Measurements from ENCODE around the gene TCEAL1. TPM values are rescaled to one million over a fixed set of nuclear protein-coding genes. Genes with fewer than 3 reads are reported as not detected.
A peak's percentile ranks its signal among the peaks of the same experiment; 100 is the strongest.

The TCEAL1 gene
- total and polyA plus RNA-seq, 2 donors = 14.9 to 55.7 TPM

- WGBS = 1% methylated on average over 59 of the region's 59 CpGs
- Histone ChIP-seq H3K27me3 (ENCODE audit: control insufficient read depth in 2 of 2, insufficient read depth in 1 of 2, low read length in 1 of 2) (peaks cover 0 to 17% of the 10 kb centered on the region in 2 donors), H3K4me3 (ENCODE audit: low read length in 2 of 2) (peak within 1 kb of the TSS; percentile 46 to 60), H3K9me3 (ENCODE audit: control insufficient read depth in 2 of 2, insufficient read depth in 1 of 2, low read length in 1 of 2) (no peaks in the 10 kb centered on the region), H3K4me1 (ENCODE audit: control insufficient read depth in 2 of 2, insufficient read depth in 2 of 2, low read length in 2 of 2) (peaks cover 0 to 3% of the 10 kb centered on the region in 2 donors), H3K27ac (ENCODE audit: low read depth in 1 of 2, low read length in 1 of 2) (peak within 1 kb of the TSS in 1 of 2 donors; percentile 70), H3K36me3 (ENCODE audit: control insufficient read depth in 2 of 2, insufficient read depth in 2 of 2, low read length in 1 of 2) (no peaks in the 10 kb centered on the region)
- DNase-seq (ENCODE audit: low read depth in 6 of 9, low spot score in 9 of 9) = peak in 2 of 9 donors; percentile 5 to 7
Observed at GRCh38 chrX:103607364-103608305, 21.1 kb upstream of the TCEAL1 start, which contains the start of gene TCEAL3. TSS of gene TCEAL3 (plus strand) at chrX:103607963. CDS start at chrX:103609065, 1,102 bp downstream.

GRCh38 chrX:103608306-103608963 is 20.3 kb upstream of the TCEAL1 start:
- Histone ChIP-seq H3K4me1 (ENCODE audit: control insufficient read depth in 2 of 2, insufficient read depth in 2 of 2, low read length in 2 of 2) (peaks cover 0 to 3% of the 10 kb centered on the region in 2 donors), H3K27ac (ENCODE audit: low read depth in 1 of 2, low read length in 1 of 2) (peak overlapping the region in 1 of 2 donors; percentile 70), H3K27me3 (ENCODE audit: control insufficient read depth in 2 of 2, insufficient read depth in 1 of 2, low read length in 1 of 2) (peaks cover 0 to 17% of the 10 kb centered on the region in 2 donors), H3K36me3 (ENCODE audit: control insufficient read depth in 2 of 2, insufficient read depth in 2 of 2, low read length in 1 of 2) (no peaks in the 10 kb centered on the region), H3K9me3 (ENCODE audit: control insufficient read depth in 2 of 2, insufficient read depth in 1 of 2, low read length in 1 of 2) (no peaks in the 10 kb centered on the region), H3K4me3 (ENCODE audit: low read length in 2 of 2) (peak overlapping the region; percentile 46 to 60)
- DNase-seq (ENCODE audit: low read depth in 6 of 9, low spot score in 9 of 9) = no peak
- WGBS = 14% methylated on average over 21 of the region's 21 CpGs

- H3K4me1 ChIP-seq (ENCODE audit: control insufficient read depth in 2 of 2, insufficient read depth in 2 of 2, low read length in 2 of 2) = peaks cover 0 to 3% of the 10 kb centered on the region in 2 donors
- WGBS = 97% methylated on average over 1 of the region's 1 CpG
- no peak overlapping the region for H3K4me3 ChIP-seq (ENCODE audit: low read length in 2 of 2)
- peaks cover 0 to 17% of the 10 kb centered on the region in 2 donors for H3K27me3 ChIP-seq (ENCODE audit: control insufficient read depth in 2 of 2, insufficient read depth in 1 of 2, low read length in 1 of 2)
- H3K36me3 ChIP-seq (ENCODE audit: control insufficient read depth in 2 of 2, insufficient read depth in 2 of 2, low read length in 1 of 2) = no peaks in the 10 kb centered on the region
- DNase-seq (ENCODE audit: low read depth in 6 of 9, low spot score in 9 of 9) = no peak
- no peaks in the 10 kb centered on the region for H3K9me3 ChIP-seq (ENCODE audit: control insufficient read depth in 2 of 2, insufficient read depth in 1 of 2, low read length in 1 of 2)
- no peak overlapping the region for H3K27ac ChIP-seq (ENCODE audit: low read depth in 1 of 2, low read length in 1 of 2)
Observed at GRCh38 chrX:103610282-103610681, 18.5 kb upstream of the TCEAL1 start.

GRCh38 chrX:103613362-103613890 is 15.3 kb upstream of the TCEAL1 start:
- Histone ChIP-seq H3K36me3 (ENCODE audit: control insufficient read depth in 2 of 2, insufficient read depth in 2 of 2, low read length in 1 of 2) (no peaks in the 10 kb centered on the region), H3K27ac (ENCODE audit: low read depth in 1 of 2, low read length in 1 of 2) (no peak overlapping the region), H3K4me1 (ENCODE audit: control insufficient read depth in 2 of 2, insufficient read depth in 2 of 2, low read length in 2 of 2) (no peaks in the 10 kb centered on the region), H3K9me3 (ENCODE audit: control insufficient read depth in 2 of 2, insufficient read depth in 1 of 2, low read length in 1 of 2) (no peaks in the 10 kb centered on the region), H3K27me3 (ENCODE audit: control insufficient read depth in 2 of 2, insufficient read depth in 1 of 2, low read length in 1 of 2) (peaks cover 0 to 4% of the 10 kb centered on the region in 2 donors), H3K4me3 (ENCODE audit: low read length in 2 of 2) (no peak overlapping the region)
- WGBS = 89% methylated on average over 1 of the region's 1 CpG
- no peak for DNase-seq (ENCODE audit: low read depth in 6 of 9, low spot score in 9 of 9)

- Histone ChIP-seq H3K4me3 (ENCODE audit: low read length in 2 of 2) (no peak overlapping the region), H3K36me3 (ENCODE audit: control insufficient read depth in 2 of 2, insufficient read depth in 2 of 2, low read length in 1 of 2) (no peaks in the 10 kb centered on the region), H3K4me1 (ENCODE audit: control insufficient read depth in 2 of 2, insufficient read depth in 2 of 2, low read length in 2 of 2) (no peaks in the 10 kb centered on the region), H3K27ac (ENCODE audit: low read depth in 1 of 2, low read length in 1 of 2) (no peak overlapping the region), H3K9me3 (ENCODE audit: control insufficient read depth in 2 of 2, insufficient read depth in 1 of 2, low read length in 1 of 2) (no peaks in the 10 kb centered on the region), H3K27me3 (ENCODE audit: control insufficient read depth in 2 of 2, insufficient read depth in 1 of 2, low read length in 1 of 2) (no peaks in the 10 kb centered on the region)
- no peak for DNase-seq (ENCODE audit: low read depth in 6 of 9, low spot score in 9 of 9)
- WGBS = 97% methylated on average over 1 of the region's 1 CpG
Observed at GRCh38 chrX:103614999-103615398, 13.8 kb upstream of the TCEAL1 start.

GRCh38 chrX:103615781-103616371 is 12.9 kb upstream of the TCEAL1 start:
- Histone ChIP-seq H3K27ac (ENCODE audit: low read depth in 1 of 2, low read length in 1 of 2) (no peak overlapping the region), H3K4me3 (ENCODE audit: low read length in 2 of 2) (no peak overlapping the region), H3K4me1 (ENCODE audit: control insufficient read depth in 2 of 2, insufficient read depth in 2 of 2, low read length in 2 of 2) (no peaks in the 10 kb centered on the region), H3K9me3 (ENCODE audit: control insufficient read depth in 2 of 2, insufficient read depth in 1 of 2, low read length in 1 of 2) (no peaks in the 10 kb centered on the region), H3K36me3 (ENCODE audit: control insufficient read depth in 2 of 2, insufficient read depth in 2 of 2, low read length in 1 of 2) (no peaks in the 10 kb centered on the region), H3K27me3 (ENCODE audit: control insufficient read depth in 2 of 2, insufficient read depth in 1 of 2, low read length in 1 of 2) (no peaks in the 10 kb centered on the region)
- no peak for DNase-seq (ENCODE audit: low read depth in 6 of 9, low spot score in 9 of 9)

- WGBS = 92% methylated on average over 1 of the region's 1 CpG
Observed at GRCh38 chrX:103616676-103617186, 12.0 kb upstream of the TCEAL1 start.

GRCh38 chrX:103624111-103624510 is 4.7 kb upstream of the TCEAL1 start:
- H3K27ac ChIP-seq (ENCODE audit: low read depth in 1 of 2, low read length in 1 of 2) = no peak overlapping the region
- peaks cover 0 to 6% of the 10 kb centered on the region in 2 donors for H3K27me3 ChIP-seq (ENCODE audit: control insufficient read depth in 2 of 2, insufficient read depth in 1 of 2, low read length in 1 of 2)
- no peaks in the 10 kb centered on the region for H3K36me3 ChIP-seq (ENCODE audit: control insufficient read depth in 2 of 2, insufficient read depth in 2 of 2, low read length in 1 of 2)
- no peaks in the 10 kb centered on the region for H3K9me3 ChIP-seq (ENCODE audit: control insufficient read depth in 2 of 2, insufficient read depth in 1 of 2, low read length in 1 of 2)
- DNase-seq (ENCODE audit: low read depth in 6 of 9, low spot score in 9 of 9) = no peak
- H3K4me1 ChIP-seq (ENCODE audit: control insufficient read depth in 2 of 2, insufficient read depth in 2 of 2, low read length in 2 of 2) = no peaks in the 10 kb centered on the region
- 94% methylated on average over 4 of the region's 4 CpGs for WGBS
- no peak overlapping the region for H3K4me3 ChIP-seq (ENCODE audit: low read length in 2 of 2)

More at GRCh38 chrX:103616676-103617186, 12.0 kb upstream of the TCEAL1 start:
- Histone ChIP-seq H3K36me3 (ENCODE audit: control insufficient read depth in 2 of 2, insufficient read depth in 2 of 2, low read length in 1 of 2) (no peaks in the 10 kb centered on the region), H3K27ac (ENCODE audit: low read depth in 1 of 2, low read length in 1 of 2) (no peak overlapping the region), H3K4me3 (ENCODE audit: low read length in 2 of 2) (no peak overlapping the region), H3K9me3 (ENCODE audit: control insufficient read depth in 2 of 2, insufficient read depth in 1 of 2, low read length in 1 of 2) (no peaks in the 10 kb centered on the region), H3K4me1 (ENCODE audit: control insufficient read depth in 2 of 2, insufficient read depth in 2 of 2, low read length in 2 of 2) (no peaks in the 10 kb centered on the region), H3K27me3 (ENCODE audit: control insufficient read depth in 2 of 2, insufficient read depth in 1 of 2, low read length in 1 of 2) (no peaks in the 10 kb centered on the region)
- DNase-seq (ENCODE audit: low read depth in 6 of 9, low spot score in 9 of 9) = no peak
